ENCODE measurements around the gene NR1D1.
"Not testable (repeated sequence)": the region's sequence is repeated elsewhere in the genome, so short reads cannot be mapped to it uniquely, and the experiment has no call there.

Gene NR1D1

GRCh38 chr17:40100419-40100668 is at the start of gene NR1D1:
NR1D1 (minus strand) TSS chr17:40100589; CDS start chr17:40100094, 495 bp downstream.
- no peak for DNase-seq

- DNase-seq: no peak
Measured at GRCh38 chr17:40148527-40148926, 48.1 kb upstream of the NR1D1 start.

- DNase-seq: no peak
Measured at GRCh38 chr17:40145476-40145875, 45.1 kb upstream of the NR1D1 start.

GRCh38 chr17:40143166-40143565 is 42.8 kb upstream of the NR1D1 start:
- DNase-seq: not testable (repeated sequence)

GRCh38 chr17:40139566-40140058 is 39.2 kb upstream of the NR1D1 start:
- peak; percentile 69 for DNase-seq

GRCh38 chr17:40135817-40136216 is 35.4 kb upstream of the NR1D1 start:
- DNase-seq: no peak

- DNase-seq: no peak
Measured at GRCh38 chr17:40134184-40134583, 33.8 kb upstream of the NR1D1 start.

GRCh38 chr17:40130352-40131042 is 30.1 kb upstream of the NR1D1 start:
- no peak for DNase-seq

GRCh38 chr17:40129498-40129897 is 29.1 kb upstream of the NR1D1 start:
- DNase-seq: no peak

GRCh38 chr17:40124279-40125141 is 24.1 kb upstream of the NR1D1 start:
- DNase-seq: no peak

- no peak for DNase-seq
Measured at GRCh38 chr17:40123811-40124114, 23.4 kb upstream of the NR1D1 start.

GRCh38 chr17:40122999-40123810 is 22.8 kb upstream of the NR1D1 start:
- DNase-seq: peak; percentile 46

- no peak for DNase-seq
Measured at GRCh38 chr17:40122136-40122998, 22.0 kb upstream of the NR1D1 start.

- DNase-seq: peak; percentile 45
Measured at GRCh38 chr17:40121181-40122135, 21.1 kb upstream of the NR1D1 start, which contains the start of gene MSL1. MSL1 (plus strand) TSS chr17:40121971; CDS start chr17:40122613, 642 bp downstream.

GRCh38 chr17:40115101-40115436 is 14.7 kb upstream of the NR1D1 start:
- DNase-seq: no peak

GRCh38 chr17:40113907-40114245 is 13.5 kb upstream of the NR1D1 start:
- no peak for DNase-seq

GRCh38 chr17:40113110-40113906 is 12.9 kb upstream of the NR1D1 start:
- peak; percentile 86 for DNase-seq

GRCh38 chr17:40112718-40113109 is 12.3 kb upstream of the NR1D1 start:
- DNase-seq: no peak

- no peak for DNase-seq
Measured at GRCh38 chr17:40112191-40112711, 11.9 kb upstream of the NR1D1 start.

Data from KG1 (cell line).